Right lobe of liver (tissue), 6 donors: ENCODE data around the gene MISP3. TPM values are rescaled to one million over a fixed set of nuclear protein-coding genes. Genes with fewer than 3 reads are reported as not detected.
"Not testable (repeated sequence)": the region's sequence is repeated elsewhere in the genome, so short reads cannot be mapped to it uniquely, and the experiment has no call there.

Source experiments
- ATAC-seq, 4 donors: fragments of 200-7000 bp; cut with Tn5 transposase; one replicate each; pipeline ENCODE4 v1.9.1; 2020; ENCODE audit warnings: mild to moderate bottlenecking in 4 of 4, moderate library complexity in 4 of 4
- DNase-seq, 3 donors: peaks; one replicate each; pipeline ENCODE4 v3.0.0-alpha.2; 2020
- H3K27ac ChIP-seq, 3 donors: fragments of 200-600 bp; one replicate each; pipeline ENCODE4 v1.8.0; 2022
- H3K27me3 ChIP-seq, 2 donors: fragments of 200-600 bp; one replicate each; pipeline ENCODE4 v1.8.0; 2022
- H3K36me3 ChIP-seq, 4 donors: fragments of 200-600 bp; sonication (generic) in 1 of 4; one replicate each; pipeline versions ENCODE4 v1.5.1 to v1.8.0; 2017 to 2022; ENCODE audit warnings: control low read depth in 1 of 4
- H3K4me1 ChIP-seq, 4 donors: fragments of 200-600 bp; sonication (generic) in 1 of 4; one replicate each; pipeline versions ENCODE4 v1.5.1 to v1.8.0; 2017 to 2022; ENCODE audit warnings: control low read depth in 1 of 4
- H3K4me3 ChIP-seq, 3 donors: fragments of 200-600 bp; one replicate each; pipeline ENCODE4 v1.8.0; 2022
- H3K9me3 ChIP-seq, 4 donors: fragments of 200-600 bp; sonication (generic) in 1 of 4; one replicate each; pipeline versions ENCODE4 v1.5.1 to v1.8.0; 2017 to 2022; ENCODE audit warnings: control low read depth in 1 of 4
- CTCF ChIP-seq, 4 donors: fragments of 200-600 bp in 3 of 4; fragments of 450-650 bp in 1 of 4; IDR thresholded peaks; one replicate each; pipeline versions ENCODE4 v1.5.1 to v1.8.0; 2016 to 2022; ENCODE audit warnings: antibody characterized with exemption in 4 of 4, mild to moderate bottlenecking in 2 of 4
- POLR2A ChIP-seq: fragments of 450-650 bp; IDR thresholded peaks from one replicate; pipeline ENCODE4 v1.6.1; 2017; ENCODE audit warnings: antibody characterized with exemption, mild to moderate bottlenecking
- WGBS: methylation state at CpG from one replicate; pipeline ENCODE4 v1.1.6; 2018; ENCODE audit warnings: low coverage, low lambda C conversion rate; ENCODE audit not compliant: insufficient coverage; ENCODE audit errors: missing lambda C conversion rate; 5-methylcytosine and 5-hydroxymethylcytosine counted together
- intact Hi-C, 2 donors: fragments of 100-400 bp; cut with DNase I; formaldehyde crosslinking; loops; one replicate each; pipeline versions ENCODE4 v1.11.2 to v1.14.1; 2022
- long read RNA-seq: library from polyadenylated mRNA; unstranded; transcript quantifications from one replicate; pipeline ENCODE4 v2.0.0, GENCODE V29; 2019
- total RNA-seq, 6 experiments: library from RNA; depleted of rRNA in 2 of 6; stranded (reverse); fragments of >200 nt in 2 of 6; fragmentation: NEBNext Ultra II Directional in 3 of 6; extraction: Animal tissue kit (Norgen Biotek cat#: 25700) in 3 of 6; gene quantifications; one replicate each; pipeline versions ENCODE4 v1.1.0 to v1.2.4, GENCODE V29; 2016 to 2023
- donor health status: DM: no; HTN: yes; CAD: no.
- donor health status: DM: no; HTN: no; CAD: no.
- donor health status: DM: no; HTN: no; CAD: no.
- donor health status: DM: no; HTN: yes; CAD: no.
- donor health status: DM: no; HTN: yes; CAD: no.

Gene MISP3
- total RNA-seq: 10 to 100 TPM in 1 of 6 experiments, 1 to 10 TPM in 5; 3.6 to 12.0 (median 6.1) TPM
- long read RNA-seq: 0 reads

DNA sequence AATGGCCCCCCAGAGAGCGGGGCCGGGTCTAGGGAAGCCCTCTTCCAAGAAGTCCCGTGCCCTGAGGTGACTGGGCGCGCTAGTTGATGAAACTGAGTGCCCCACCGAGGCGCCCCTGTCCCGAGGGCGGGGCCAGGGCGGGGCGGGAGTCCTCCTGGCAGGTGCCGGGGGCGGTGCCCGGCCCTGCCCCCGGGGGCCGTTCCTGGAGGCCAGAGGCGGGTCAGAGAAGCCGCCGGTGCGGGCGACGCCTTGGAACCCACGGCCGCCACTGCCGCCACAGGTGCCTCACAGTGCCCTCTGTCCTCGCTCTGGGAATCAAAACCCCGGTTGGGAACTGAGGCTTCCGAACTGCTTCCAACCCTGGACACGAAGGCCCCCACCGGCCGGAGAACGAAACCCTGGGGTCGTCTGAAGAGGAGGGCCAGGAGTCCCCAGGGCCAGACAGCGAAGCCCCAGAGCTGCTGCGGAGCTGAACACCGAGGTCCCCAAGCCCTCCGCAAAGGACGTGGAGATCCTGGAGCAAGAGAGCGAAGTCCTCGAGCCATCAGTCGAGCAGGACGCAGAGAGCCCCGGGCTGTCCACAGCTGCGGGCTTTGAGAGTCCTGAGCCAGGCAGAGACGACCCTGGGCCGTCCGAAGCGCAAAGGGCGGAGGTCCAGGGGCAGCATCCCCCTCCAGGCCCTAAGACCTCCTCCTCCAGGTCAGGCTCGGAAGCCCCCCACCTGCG lies at the start of gene MISP3:
Gene MISP3, plus strand, starts transcription at position 252 of the 726 bp plus-strand sequence. CDS start 524 bp downstream, outside the sequence.
- Histone ChIP-seq H3K27me3 (no peaks in the 10 kb centered on the region), H3K9me3 (no peaks in the 10 kb centered on the region), H3K4me3 (peak within 1 kb of the TSS; percentile 68 to 75 (median 69)), H3K4me1 (peaks cover 0 to 18% (median 8%) of the 10 kb centered on the region in 4 donors), H3K27ac (peak within 1 kb of the TSS; percentile 74 to 82 (median 82)), H3K36me3 (no peaks in the 10 kb centered on the region)
- TF ChIP-seq POLR2A (no peak), CTCF (IDR thresholded peaks at IDR 0.05) (no peak)
- peak; percentile 73 to 84 (median 76) for ATAC-seq
- intact Hi-C loops: no loop called here
- WGBS: 0% methylated on average over 9 of the region's 51 CpGs
- peak; percentile 87 to 92 (median 89) for DNase-seq

- intact Hi-C loops: no loop called here
- Histone ChIP-seq H3K9me3 (no peaks in the 10 kb centered on the region), H3K27me3 (no peaks in the 10 kb centered on the region), H3K27ac (peak overlapping the region in 1 of 3 donors; percentile 33), H3K4me1 (peaks cover 0 to 5% (median 0%) of the 10 kb centered on the region in 4 donors), H3K4me3 (no peak overlapping the region), H3K36me3 (no peaks in the 10 kb centered on the region)
- DNase-seq (peak; percentile 56 to 72 (median 64)), ATAC-seq (peak; percentile 86 to 99 (median 94))
- no peak for TF ChIP-seq POLR2A
- TF ChIP-seq CTCF (IDR thresholded peaks at IDR 0.05): peak; percentile 39 to 51 (median 44)
- 42% methylated on average over 9 of the region's 9 CpGs for WGBS
Measured at GRCh38 chr19:14023404-14024235, 49.0 kb upstream of the MISP3 start.

- WGBS: 84% methylated on average over 4 of the region's 5 CpGs
- H3K4me3 ChIP-seq, H3K4me1 ChIP-seq, DNase-seq, H3K27ac ChIP-seq, ATAC-seq, H3K9me3 ChIP-seq, intact Hi-C loops, H3K36me3 ChIP-seq, H3K27me3 ChIP-seq: not testable (repeated sequence)
Measured at GRCh38 chr19:14026652-14027192, 45.9 kb upstream of the MISP3 start.

DNA sequence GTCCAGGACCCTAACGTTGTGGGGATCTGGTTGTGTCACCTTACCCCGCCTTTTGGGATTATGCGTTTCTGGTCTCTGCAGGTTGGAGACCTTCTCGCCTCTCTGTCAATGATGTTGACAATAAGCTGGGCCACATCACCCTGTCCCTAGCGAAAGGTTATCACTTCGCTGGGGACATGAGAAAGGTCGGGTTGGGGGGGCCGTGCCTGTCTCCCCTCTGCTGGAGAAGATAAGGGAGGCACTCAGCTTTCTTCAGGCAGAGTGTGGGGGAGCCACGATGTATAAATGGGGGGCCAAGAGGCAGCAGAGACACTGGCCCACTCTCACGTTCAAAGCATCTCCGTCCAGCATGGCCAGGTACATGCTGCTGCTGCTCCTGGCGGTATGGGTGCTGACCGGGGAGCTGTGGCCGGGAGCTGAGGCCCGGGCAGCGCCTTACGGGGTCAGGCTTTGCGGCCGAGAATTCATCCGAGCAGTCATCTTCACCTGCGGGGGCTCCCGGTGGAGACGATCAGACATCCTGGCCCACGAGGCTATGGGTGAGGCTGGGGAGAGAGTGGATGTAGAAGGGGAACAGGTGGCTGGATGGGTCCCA lies 44.6 kb upstream of the MISP3 start, which contains the start of gene RLN3:
Gene RLN3, plus strand, starts transcription at position 293 of the 595 bp plus-strand sequence. Its CDS starts 57 bp downstream, at position 350.
- ATAC-seq: no peak
- DNase-seq: no peak
- Histone ChIP-seq H3K4me1 (peaks cover 0 to 10% (median 0%) of the 10 kb centered on the region in 4 donors), H3K27ac (no peak within 1 kb of the TSS), H3K36me3 (no peaks in the 10 kb centered on the region), H3K9me3 (no peaks in the 10 kb centered on the region), H3K27me3 (no peaks in the 10 kb centered on the region), H3K4me3 (no peak within 1 kb of the TSS)
- no peak for TF ChIP-seq POLR2A
- TF ChIP-seq CTCF (IDR thresholded peaks at IDR 0.05): no peak
- intact Hi-C loops: no loop called here
- 37% methylated on average over 12 of the region's 24 CpGs for WGBS
